Myometrial cell (primary cell): Measurements from ENCODE around the gene FGF14. TPM values are rescaled to one million over a fixed set of nuclear protein-coding genes. Genes with fewer than 3 reads are reported as not detected.

ENCODE experiments used
- total RNA-seq: library from RNA; depleted of rRNA; stranded (reverse); fragments of >200 nt; gene quantifications from 2 replicates; pipeline ENCODE4 v1.2.3, GENCODE V29; 2015

The FGF14 gene
- total RNA-seq: 1.2 and 1.9 TPM in 2 replicates

GRCh38 chr13:102401766-102402165 lies at the start of gene FGF14:
Gene FGF14, minus strand, starts transcription at chr13:102402048.

Other genes starting within 250 kb of the FGF14 start
- gene TPP2, start 194.9 kb upstream of the FGF14 start, total RNA-seq: 33.4 and 34.2 TPM in 2 replicates